ENCODE measurements around the gene PUS3.
"Not testable (repeated sequence)": the region's sequence is repeated elsewhere in the genome, so short reads cannot be mapped to it uniquely, and the experiment has no call there.

The PUS3 gene

GRCh38 chr11:125871391-125872137, 31.4 kb downstream of the PUS3 start:
- H3K4me3 ChIP-seq (ENCODE audit: low read depth in 1 of 5, low read length in 5 of 5) = no peak overlapping the region

GRCh38 chr11:125869521-125869920, 33.5 kb downstream of the PUS3 start:
- Histone ChIP-seq H3K27me3 (ENCODE audit: control insufficient read depth in 5 of 5, insufficient read depth in 4 of 5, low read length in 5 of 5) (no peaks in the 10 kb centered on the region), H3K4me1 (ENCODE audit: control insufficient read depth in 5 of 5, insufficient read depth in 5 of 5, low read length in 5 of 5) (peaks cover 0 to 5% (median 2%) of the 10 kb centered on the region in 5 donors), H3K36me3 (ENCODE audit: control insufficient read depth in 5 of 5, insufficient read depth in 5 of 5, low read length in 5 of 5) (no peaks in the 10 kb centered on the region), H3K4me3 (ENCODE audit: low read depth in 1 of 5, low read length in 5 of 5) (no peak overlapping the region), H3K9ac (ENCODE audit: low read length in 5 of 5) (no peak overlapping the region), H3K9me3 (ENCODE audit: control insufficient read depth in 5 of 5, low read length in 5 of 5) (no peaks in the 10 kb centered on the region), H3K27ac (ENCODE audit: low read depth, low read length) (no peak overlapping the region)

More at GRCh38 chr11:125871391-125872137, 31.4 kb downstream of the PUS3 start:
- Histone ChIP-seq H3K9me3 (ENCODE audit: control insufficient read depth in 5 of 5, low read length in 5 of 5) (no peaks in the 10 kb centered on the region), H3K27ac (ENCODE audit: low read depth, low read length) (no peak overlapping the region), H3K9ac (ENCODE audit: low read length in 5 of 5) (no peak overlapping the region), H3K36me3 (ENCODE audit: control insufficient read depth in 5 of 5, insufficient read depth in 5 of 5, low read length in 5 of 5) (no peaks in the 10 kb centered on the region), H3K4me1 (ENCODE audit: control insufficient read depth in 5 of 5, insufficient read depth in 5 of 5, low read length in 5 of 5) (peaks cover 0 to 6% (median 2%) of the 10 kb centered on the region in 5 donors), H3K27me3 (ENCODE audit: control insufficient read depth in 5 of 5, insufficient read depth in 4 of 5, low read length in 5 of 5) (no peaks in the 10 kb centered on the region)

- H3K4me1 ChIP-seq (ENCODE audit: control insufficient read depth in 5 of 5, insufficient read depth in 5 of 5, low read length in 5 of 5); H3K9me3 ChIP-seq (ENCODE audit: control insufficient read depth in 5 of 5, low read length in 5 of 5); H3K4me3 ChIP-seq (ENCODE audit: low read depth in 1 of 5, low read length in 5 of 5); H3K27ac ChIP-seq (ENCODE audit: low read depth, low read length); H3K36me3 ChIP-seq (ENCODE audit: control insufficient read depth in 5 of 5, insufficient read depth in 5 of 5, low read length in 5 of 5); H3K27me3 ChIP-seq (ENCODE audit: control insufficient read depth in 5 of 5, insufficient read depth in 4 of 5, low read length in 5 of 5); H3K9ac ChIP-seq (ENCODE audit: low read length in 5 of 5): not testable (repeated sequence)
These were observed 37.7 kb downstream of the PUS3 start for GRCh38 chr11:125865354-125865753.

- H3K4me1 ChIP-seq (ENCODE audit: control insufficient read depth in 5 of 5, insufficient read depth in 5 of 5, low read length in 5 of 5); H3K36me3 ChIP-seq (ENCODE audit: control insufficient read depth in 5 of 5, insufficient read depth in 5 of 5, low read length in 5 of 5); H3K27ac ChIP-seq (ENCODE audit: low read depth, low read length); H3K4me3 ChIP-seq (ENCODE audit: low read depth in 1 of 5, low read length in 5 of 5); H3K27me3 ChIP-seq (ENCODE audit: control insufficient read depth in 5 of 5, insufficient read depth in 4 of 5, low read length in 5 of 5); H3K9ac ChIP-seq (ENCODE audit: low read length in 5 of 5); H3K9me3 ChIP-seq (ENCODE audit: control insufficient read depth in 5 of 5, low read length in 5 of 5): not testable (repeated sequence)
These were observed 40.2 kb downstream of the PUS3 start for GRCh38 chr11:125862786-125863185.

GRCh38 chr11:125857670-125858069, 45.3 kb downstream of the PUS3 start:
- not testable (repeated sequence) for H3K36me3 ChIP-seq (ENCODE audit: control insufficient read depth in 5 of 5, insufficient read depth in 5 of 5, low read length in 5 of 5); H3K9me3 ChIP-seq (ENCODE audit: control insufficient read depth in 5 of 5, low read length in 5 of 5); H3K9ac ChIP-seq (ENCODE audit: low read length in 5 of 5); H3K27ac ChIP-seq (ENCODE audit: low read depth, low read length); H3K27me3 ChIP-seq (ENCODE audit: control insufficient read depth in 5 of 5, insufficient read depth in 4 of 5, low read length in 5 of 5); H3K4me3 ChIP-seq (ENCODE audit: low read depth in 1 of 5, low read length in 5 of 5); H3K4me1 ChIP-seq (ENCODE audit: control insufficient read depth in 5 of 5, insufficient read depth in 5 of 5, low read length in 5 of 5)

GRCh38 chr11:125846188-125846587, 56.8 kb downstream of the PUS3 start:
- no peaks in the 10 kb centered on the region for H3K36me3 ChIP-seq (ENCODE audit: control insufficient read depth in 5 of 5, insufficient read depth in 5 of 5, low read length in 5 of 5)
- H3K27ac ChIP-seq (ENCODE audit: low read depth, low read length) = no peak overlapping the region
- H3K27me3 ChIP-seq (ENCODE audit: control insufficient read depth in 5 of 5, insufficient read depth in 4 of 5, low read length in 5 of 5) = no peaks in the 10 kb centered on the region
- no peak overlapping the region for H3K9ac ChIP-seq (ENCODE audit: low read length in 5 of 5)
- H3K9me3 ChIP-seq (ENCODE audit: control insufficient read depth in 5 of 5, low read length in 5 of 5) = peaks cover 3 to 24% (median 20%) of the 10 kb centered on the region in 5 donors
- no peak overlapping the region for H3K4me3 ChIP-seq (ENCODE audit: low read depth in 1 of 5, low read length in 5 of 5)
- H3K4me1 ChIP-seq (ENCODE audit: control insufficient read depth in 5 of 5, insufficient read depth in 5 of 5, low read length in 5 of 5) = no peaks in the 10 kb centered on the region

All from subcutaneous abdominal adipose tissue (tissue), 5 donors.